H9 (cell line): Measurements from ENCODE around the gene RNU6-1. TPM values are rescaled to one million over a fixed set of nuclear protein-coding genes. Genes with fewer than 3 reads are reported as not detected.

Experiments
- DNase-seq: peaks from one replicate; pipeline ENCODE4 v3.0.0-alpha.2; 2017
- H2AFZ ChIP-seq: one replicate; pipeline ENCODE4 v1.6.1; 2013; ENCODE audit warnings: mild to moderate bottlenecking, low read length, control low read depth, moderate library complexity
- H2AK5ac ChIP-seq: 2 replicates; pipeline ENCODE4 v1.6.1; 2013; ENCODE audit warnings: low read length, control low read depth, mixed read lengths; ENCODE audit not compliant: insufficient read length
- H2BK120ac ChIP-seq: one replicate; pipeline ENCODE4 v1.6.1; 2013; ENCODE audit warnings: low read depth, mild to moderate bottlenecking, low read length, control low read depth, inconsistent platforms; ENCODE audit not compliant: poor library complexity, severe bottlenecking
- H2BK12ac ChIP-seq: 2 replicates; pipeline ENCODE4 v1.6.1; 2013; ENCODE audit warnings: low read length, control low read depth, mixed read lengths, low read depth; ENCODE audit not compliant: insufficient read length
- H2BK15ac ChIP-seq: 2 replicates; pipeline ENCODE4 v1.6.1; 2013; ENCODE audit warnings: low read depth, low read length, control low read depth
- H2BK20ac ChIP-seq: one replicate; pipeline ENCODE4 v1.6.1; 2013; ENCODE audit warnings: low read depth, mild to moderate bottlenecking, low read length, control low read depth, inconsistent platforms; ENCODE audit not compliant: poor library complexity, severe bottlenecking
- H2BK5ac ChIP-seq: 2 replicates; pipeline ENCODE4 v1.6.1; 2013; ENCODE audit warnings: low read length, control low read depth, mixed read lengths; ENCODE audit not compliant: insufficient read length
- H3K14ac ChIP-seq: 2 replicates; pipeline ENCODE4 v1.6.1; 2013; ENCODE audit warnings: low read length, control low read depth; ENCODE audit not compliant: insufficient read depth
- H3K18ac ChIP-seq: 2 replicates; pipeline ENCODE4 v1.6.1; 2013; ENCODE audit warnings: low read depth, mild to moderate bottlenecking, mixed read lengths, low read length, control low read depth; ENCODE audit not compliant: insufficient read length
- H3K23ac ChIP-seq: 2 replicates; pipeline ENCODE4 v1.6.1; 2013; ENCODE audit warnings: low read length, control low read depth, mixed read lengths, low read depth; ENCODE audit not compliant: insufficient read length
- H3K23me2 ChIP-seq: 2 replicates; pipeline ENCODE4 v1.6.1; 2013; ENCODE audit warnings: low read depth, mild to moderate bottlenecking, mixed read lengths, low read length, control low read depth; ENCODE audit not compliant: insufficient read length, poor library complexity, severe bottlenecking
- H3K27ac ChIP-seq: 2 replicates; pipeline ENCODE4 v1.5.1; 2013; ENCODE audit warnings: low read length, control low read depth, mixed read lengths, low read depth; ENCODE audit not compliant: insufficient read length
- H3K27me3 ChIP-seq: 2 replicates; pipeline ENCODE4 v1.6.1; 2013; ENCODE audit warnings: low read length, control low read depth, inconsistent platforms; ENCODE audit not compliant: insufficient read depth
- H3K4ac ChIP-seq: 2 replicates; pipeline ENCODE4 v1.6.1; 2013; ENCODE audit warnings: low read depth, mild to moderate bottlenecking, control low read depth, inconsistent platforms, low read length, moderate library complexity
- H3K4me1 ChIP-seq: 2 replicates; pipeline ENCODE4 v1.6.1; 2013; ENCODE audit warnings: low read length, control low read depth, inconsistent platforms; ENCODE audit not compliant: insufficient read depth
- H3K4me2 ChIP-seq: 2 replicates; pipeline ENCODE4 v1.6.1; 2013; ENCODE audit warnings: low read length, control low read depth, mixed read lengths; ENCODE audit not compliant: insufficient read length, insufficient read depth
- H3K56ac ChIP-seq: 2 replicates; pipeline ENCODE4 v1.6.1; 2013; ENCODE audit warnings: low read depth, mild to moderate bottlenecking, mixed read lengths, low read length, control low read depth; ENCODE audit not compliant: insufficient read length
- H3K79me1 ChIP-seq: 2 replicates; pipeline ENCODE4 v1.6.1; 2013; ENCODE audit warnings: low read depth, mild to moderate bottlenecking, moderate library complexity, low read length, control low read depth, inconsistent platforms; ENCODE audit not compliant: insufficient read depth, poor library complexity, severe bottlenecking
- H3K79me2 ChIP-seq: 2 replicates; pipeline ENCODE4 v1.6.1; 2013; ENCODE audit warnings: low read length, control low read depth, inconsistent platforms; ENCODE audit not compliant: insufficient read depth
- H3K9ac ChIP-seq: 2 replicates; pipeline ENCODE4 v1.6.1; 2013; ENCODE audit warnings: low read length, control low read depth, mixed read lengths; ENCODE audit not compliant: insufficient read length; ENCODE audit errors: extremely low read depth
- H3K9me3 ChIP-seq: one replicate; pipeline ENCODE4 v1.6.1; 2013; ENCODE audit warnings: low read depth, low read length, inconsistent platforms; ENCODE audit not compliant: control insufficient read depth
- H3T11ph ChIP-seq: one replicate; pipeline ENCODE4 v1.6.1; 2013; ENCODE audit warnings: mild to moderate bottlenecking, low read length, control low read depth, inconsistent platforms
- H4K20me1 ChIP-seq: one replicate; pipeline ENCODE4 v1.6.1; 2013; ENCODE audit not compliant: control insufficient read depth, insufficient read length, insufficient read depth
- H4K5ac ChIP-seq: 2 replicates; pipeline ENCODE4 v1.6.1; 2013; ENCODE audit warnings: low read depth, mild to moderate bottlenecking, mixed read lengths, low read length, control low read depth; ENCODE audit not compliant: insufficient read length
- H4K8ac ChIP-seq: replicated peaks from 2 replicates; pipeline ENCODE4 v1.6.1; 2013; ENCODE audit warnings: low read length, control low read depth, mixed read lengths, low read depth; ENCODE audit not compliant: insufficient read length
- H4K91ac ChIP-seq: 2 replicates; pipeline ENCODE4 v1.6.1; 2013; ENCODE audit warnings: low read depth, mild to moderate bottlenecking, moderate library complexity, mixed read lengths, low read length, control low read depth; ENCODE audit not compliant: insufficient read length
- H3K27ac Mint-ChIP-seq, 3 experiments: 2 replicates in 2 of 3; 3 replicates in 1 of 3; pipeline ENCODE4 v1.8.0; 2020 to 2021; ENCODE audit warnings: mixed read lengths in 3 of 3, mild to moderate bottlenecking in 1 of 3, moderate library complexity in 1 of 3
- H3K27me3 Mint-ChIP-seq: 2 replicates; pipeline ENCODE4 v1.8.0; 2021; ENCODE audit warnings: low read depth, mild to moderate bottlenecking, moderate library complexity, mixed read lengths
- H3K36me3 Mint-ChIP-seq, 3 experiments: 2 replicates in 2 of 3; 3 replicates in 1 of 3; pipeline ENCODE4 v1.8.0; 2020 to 2021; ENCODE audit warnings: low read depth in 3 of 3, mixed read lengths in 3 of 3; ENCODE audit not compliant: insufficient read depth in 1 of 3
- H3K4me1 Mint-ChIP-seq, 2 experiments: 2 replicates each; pipeline ENCODE4 v1.8.0; 2020; ENCODE audit warnings: mixed read lengths in 2 of 2
- H3K4me3 Mint-ChIP-seq, 2 experiments: 2 replicates in 1 of 2; 3 replicates in 1 of 2; pipeline ENCODE4 v1.8.0; 2020 to 2021; ENCODE audit warnings: mild to moderate bottlenecking in 2 of 2, mixed read lengths in 2 of 2, moderate library complexity in 1 of 2
- H3K9me3 Mint-ChIP-seq, 2 experiments: 2 replicates in 1 of 2; 3 replicates in 1 of 2; pipeline ENCODE4 v1.8.0; 2020; ENCODE audit warnings: mild to moderate bottlenecking in 2 of 2, mixed read lengths in 2 of 2, moderate library complexity in 1 of 2
- CTCF ChIP-seq: fragments of 200-600 bp; sonication (generic); conservative IDR thresholded peaks from 3 replicates; pipeline ENCODE4 v1.8.0; 2021; ENCODE audit warnings: antibody characterized with exemption, mild to moderate bottlenecking
- WGBS: extraction: QIAGEN DNeasy Blood & Tissue Kit; methylation state at CpG from one replicate; pipeline ENCODE4 v1.1.7; 2013; ENCODE audit warnings: missing lambda C conversion rate, low lambda C conversion rate, mixed read lengths; ENCODE audit not compliant: insufficient read length; ENCODE audit errors: extremely low coverage; 5-methylcytosine and 5-hydroxymethylcytosine counted together
- total RNA-seq: library from RNA; stranded (reverse); gene quantifications from 2 replicates; pipeline ENCODE4 v1.2.1, GENCODE V29; 2021

RNU6-1 gene
- total RNA-seq, 1 experiment from 2014 or later: not detected

GRCh38 chr15:67850336-67850735 lies 10.5 kb upstream of the RNU6-1 start:
- Histone ChIP-seq H3T11ph (no peak overlapping the region), H4K20me1 (no peaks in the 10 kb centered on the region), H3K4me2 (no peak overlapping the region), H3K9ac (no peak overlapping the region), H3K79me2 (no peaks in the 10 kb centered on the region), H4K8ac (no peak overlapping the region), H4K91ac (no peak overlapping the region), H3K4me1 (peaks cover 7% of the 10 kb centered on the region; the same call in 1 of the 2 replicates), H2BK120ac (no peak overlapping the region), H2BK20ac (no peak overlapping the region), H2BK15ac (no peak overlapping the region), H2AFZ (no peak overlapping the region), H2BK5ac (no peak overlapping the region), H3K56ac (no peak overlapping the region), H3K18ac (no peak overlapping the region), H3K4ac (no peak overlapping the region), H2AK5ac (no peak overlapping the region), H4K5ac (no peak overlapping the region), H3K9me3 (no peaks in the 10 kb centered on the region), H3K27ac (no peak overlapping the region), H3K79me1 (no peaks in the 10 kb centered on the region), H3K14ac (no peak overlapping the region), H3K23me2 (no peaks in the 10 kb centered on the region), H3K27me3 (no peaks in the 10 kb centered on the region), H2BK12ac (no peak overlapping the region), H3K23ac (no peak overlapping the region)
- H3K27me3 Mint-ChIP-seq: no peaks in the 10 kb centered on the region
- DNase-seq: no peak
- H3K4me1 Mint-ChIP-seq: peaks cover 46 to 48% of the 10 kb centered on the region in 2 experiments
- WGBS: no CpG with 5 or more reads among the region's 7 CpGs
- H3K4me3 Mint-ChIP-seq: no peak overlapping the region
- peaks cover 0 to 5% (median 0%) of the 10 kb centered on the region in 3 experiments; a peak in 1 of 7 replicates for H3K36me3 Mint-ChIP-seq
- no peak overlapping the region; a peak in 1 of 7 replicates for H3K27ac Mint-ChIP-seq
- H3K9me3 Mint-ChIP-seq: peaks cover 2 to 3% of the 10 kb centered on the region in 2 experiments; a peak in 4 of 5 replicates
- no peak for TF ChIP-seq CTCF
